HG02642 (cell line): ENCODE results near the gene ZCCHC10.
A peak's percentile ranks its signal among the peaks of the same experiment; 100 is the strongest.
"Not testable (repeated sequence)": the region's sequence is repeated elsewhere in the genome, so short reads cannot be mapped to it uniquely, and the experiment has no call there.

ENCODE experiments used
- ATAC-seq: cut with Tn5 transposase; IDR thresholded peaks from one replicate; pipeline ENCODE4 v1.9.1; 2021; ENCODE audit warnings: mild to moderate bottlenecking; ENCODE audit not compliant: unreplicated experiment, poor library complexity

Gene ZCCHC10

GRCh38 chr5:132981288-132981687 is 45.1 kb downstream of the ZCCHC10 start:
- no peak for ATAC-seq

GRCh38 chr5:132979976-132980375 is 46.4 kb downstream of the ZCCHC10 start:
- ATAC-seq = no peak

- no peak for ATAC-seq
Observed at GRCh38 chr5:132979367-132979940, 46.9 kb downstream of the ZCCHC10 start.

GRCh38 chr5:132976852-132977251 is 49.5 kb downstream of the ZCCHC10 start:
- ATAC-seq = no peak

- ATAC-seq = not testable (repeated sequence)
Observed at GRCh38 chr5:132972436-132972828, 53.9 kb downstream of the ZCCHC10 start.

GRCh38 chr5:132971483-132972435 is 54.6 kb downstream of the ZCCHC10 start:
- no peak for ATAC-seq

GRCh38 chr5:132965120-132965519 is 61.2 kb downstream of the ZCCHC10 start:
- no peak for ATAC-seq

GRCh38 chr5:132963171-132964104 is 62.9 kb downstream of the ZCCHC10 start, which contains the start of gene AFF4:
Gene AFF4, minus strand, starts transcription at chr5:132963634. Its CDS starts 26,445 bp downstream, at chr5:132937189.
- peak; percentile 94 for ATAC-seq

GRCh38 chr5:132962429-132963021 is 63.8 kb downstream of the ZCCHC10 start:
- ATAC-seq = no peak

GRCh38 chr5:132961887-132962286 is 64.5 kb downstream of the ZCCHC10 start:
- ATAC-seq = no peak

- not testable (repeated sequence) for ATAC-seq
Observed at GRCh38 chr5:132961123-132961815, 65.1 kb downstream of the ZCCHC10 start.

GRCh38 chr5:132956166-132956799 is 70.1 kb downstream of the ZCCHC10 start:
- not testable (repeated sequence) for ATAC-seq

- ATAC-seq = no peak
Observed at GRCh38 chr5:132953710-132954109, 72.6 kb downstream of the ZCCHC10 start.

- no peak for ATAC-seq
Observed at GRCh38 chr5:132952829-132953228, 73.5 kb downstream of the ZCCHC10 start.

- no peak for ATAC-seq
Observed at GRCh38 chr5:132951897-132952296, 74.5 kb downstream of the ZCCHC10 start.

- ATAC-seq = no peak
Observed at GRCh38 chr5:132949136-132949535, 77.2 kb downstream of the ZCCHC10 start.

- no peak for ATAC-seq
Observed at GRCh38 chr5:132947671-132948070, 78.7 kb downstream of the ZCCHC10 start.
